ENCODE data around the gene ZNF311.
"Not testable (repeated sequence)": the region's sequence is repeated elsewhere in the genome, so short reads cannot be mapped to it uniquely, and the experiment has no call there.

ZNF311 gene

GRCh38 chr6:28953039-28953584, 52.0 kb downstream of the ZNF311 start:
- DNase-seq: peak; percentile 11 to 23 (median 16)

- not testable (repeated sequence) for DNase-seq
These were observed 55.4 kb downstream of the ZNF311 start for GRCh38 chr6:28949656-28950195.

GRCh38 chr6:28948782-28949486, 56.2 kb downstream of the ZNF311 start:
- no peak for DNase-seq

GRCh38 chr6:28947831-28948270, 57.3 kb downstream of the ZNF311 start:
- no peak for DNase-seq

DNA sequence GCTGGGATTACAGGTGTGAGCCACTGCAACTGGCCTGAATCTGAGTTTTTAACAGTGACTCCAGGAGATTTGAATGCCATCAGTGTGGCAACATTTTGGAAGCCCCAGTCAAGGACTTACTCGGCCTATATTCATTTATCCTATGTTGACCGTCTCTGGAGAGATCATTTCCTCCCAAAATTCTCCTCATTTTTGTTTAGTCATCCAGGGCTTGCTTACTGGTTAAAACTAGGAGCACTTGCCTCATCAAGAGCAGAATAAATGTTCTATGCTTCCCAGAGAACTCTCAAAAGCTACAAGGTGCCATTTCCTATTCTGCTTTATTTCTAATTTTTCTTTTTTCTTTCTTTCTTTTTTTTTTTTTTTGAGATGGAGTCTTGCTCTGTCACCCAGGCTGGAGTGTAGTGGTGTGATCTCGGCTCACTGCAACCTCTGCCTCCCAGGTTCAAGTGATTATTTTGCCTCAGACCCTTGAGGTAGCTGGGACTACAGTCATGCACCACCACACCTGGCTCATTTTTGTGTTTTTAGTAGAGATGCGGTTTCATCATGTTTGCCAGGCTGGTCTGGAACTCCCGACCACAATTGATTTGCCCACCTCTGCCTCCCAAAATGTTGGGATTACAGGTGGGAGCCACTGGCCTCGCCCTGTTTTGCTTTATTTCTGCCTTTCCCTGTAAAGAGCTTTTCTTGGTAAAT, 57.9 kb downstream of the ZNF311 start:
- DNase-seq: no peak

GRCh38 chr6:28945349-28945748, 59.8 kb downstream of the ZNF311 start:
- DNase-seq: no peak

Data from activated naive CD4-positive, alpha-beta T cell (primary cell).